Myocyte (in vitro differentiated cells): Measurements from ENCODE around the gene PPP4R4. TPM values are rescaled to one million over a fixed set of nuclear protein-coding genes. Genes with fewer than 3 reads are reported as not detected.
"Not testable (repeated sequence)": the region's sequence is repeated elsewhere in the genome, so short reads cannot be mapped to it uniquely, and the experiment has no call there.

Source experiments
- DNase-seq: peaks from one replicate; pipeline ENCODE4 v3.0.0-alpha.2; 2012; ENCODE audit warnings: low read depth
- total RNA-seq: library from RNA; depleted of rRNA; stranded (reverse); fragments of >200 nt; gene quantifications from 2 replicates; pipeline ENCODE4 v1.2.3, GENCODE V29; 2014

Gene PPP4R4
- total RNA-seq, 1 donor from 2014 or later, result 0.75 TPM

DNA sequence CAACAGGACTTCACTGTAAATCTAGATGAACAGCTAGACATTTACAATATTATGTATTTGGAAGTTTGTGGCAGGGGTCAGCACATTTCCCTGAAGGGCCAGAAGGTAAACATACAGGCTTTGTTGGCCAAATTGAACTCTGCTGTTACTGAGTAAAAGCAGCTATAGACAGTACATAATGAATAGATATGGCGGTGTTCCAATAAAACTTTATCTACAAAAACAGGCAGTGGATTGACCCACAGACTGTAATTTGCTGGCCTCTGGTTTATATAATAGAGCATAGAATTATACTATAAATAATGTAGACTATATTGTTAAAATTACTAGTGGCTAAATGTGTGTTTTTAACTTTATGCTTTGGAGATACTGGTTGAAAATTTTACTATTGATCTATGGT, 93.2 kb downstream of the PPP4R4 start:
- no peak for DNase-seq

DNA sequence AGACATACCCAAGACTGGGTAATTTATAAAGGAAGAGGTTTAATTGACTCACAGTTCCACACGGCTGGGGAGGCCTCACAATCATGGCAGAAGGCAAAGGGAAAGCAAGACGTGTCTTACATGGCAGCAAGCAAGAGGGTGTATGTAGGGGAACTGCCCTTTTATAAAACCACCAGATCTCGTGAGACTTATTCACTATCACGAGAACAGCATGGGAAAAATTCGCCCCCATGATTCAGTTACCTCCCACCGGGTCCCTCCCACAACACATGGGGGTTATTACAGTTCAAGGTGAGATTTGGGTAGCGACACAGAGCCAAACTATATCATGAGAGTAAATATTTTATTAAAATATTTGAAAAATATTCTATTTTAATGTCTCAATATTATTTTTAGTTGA, 94.5 kb downstream of the PPP4R4 start:
- DNase-seq, result not testable (repeated sequence)

GRCh38 chr14:94269156-94269555, 95.0 kb downstream of the PPP4R4 start:
- no peak for DNase-seq

- DNase-seq, result not testable (repeated sequence)
Observed at GRCh38 chr14:94276898-94277561, 102.9 kb downstream of the PPP4R4 start.

DNA sequence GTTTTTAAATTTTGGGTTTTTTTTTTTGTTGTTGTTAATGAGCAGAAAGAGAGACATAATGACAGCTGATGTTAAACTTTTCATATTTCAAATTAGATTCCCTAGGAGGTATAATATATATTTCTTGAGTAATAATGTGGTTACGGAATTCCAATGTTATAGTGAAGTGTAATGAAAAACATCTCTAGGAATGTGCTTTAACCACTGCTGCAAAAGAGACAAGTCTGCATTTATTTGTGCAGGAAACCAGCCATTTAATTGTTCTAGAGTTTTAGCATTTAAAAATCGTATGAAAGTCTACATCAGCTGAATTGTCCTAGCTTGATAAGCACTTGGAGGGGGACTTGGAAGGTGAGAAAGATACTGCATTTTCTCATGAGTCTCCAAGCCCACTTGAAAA, 104.6 kb downstream of the PPP4R4 start:
- DNase-seq, result no peak

- DNase-seq, result no peak
Observed at GRCh38 chr14:94282991-94283723, 109.0 kb downstream of the PPP4R4 start.

DNA sequence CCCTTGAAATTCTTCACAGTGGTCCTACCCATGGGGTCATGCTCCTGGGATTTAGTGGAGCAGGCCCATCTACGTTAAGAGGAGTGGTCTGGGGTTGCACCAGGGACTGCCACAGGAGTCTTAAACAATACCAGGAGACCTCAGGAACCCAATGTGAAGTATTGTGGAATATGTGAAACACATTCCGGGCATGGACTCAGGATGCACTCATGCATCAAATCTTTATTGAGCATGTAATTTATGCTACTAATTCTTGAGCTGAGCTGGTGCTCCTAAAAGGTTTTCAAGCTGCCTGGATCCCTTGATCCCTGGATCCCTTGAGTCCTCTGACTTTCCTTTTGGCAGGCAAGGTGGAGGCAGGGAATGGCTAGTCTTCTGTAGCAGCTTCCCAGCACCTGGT, 110.1 kb downstream of the PPP4R4 start:
- DNase-seq, result no peak

- DNase-seq, result no peak
Observed at GRCh38 chr14:94285158-94285557, 111.0 kb downstream of the PPP4R4 start.

DNA sequence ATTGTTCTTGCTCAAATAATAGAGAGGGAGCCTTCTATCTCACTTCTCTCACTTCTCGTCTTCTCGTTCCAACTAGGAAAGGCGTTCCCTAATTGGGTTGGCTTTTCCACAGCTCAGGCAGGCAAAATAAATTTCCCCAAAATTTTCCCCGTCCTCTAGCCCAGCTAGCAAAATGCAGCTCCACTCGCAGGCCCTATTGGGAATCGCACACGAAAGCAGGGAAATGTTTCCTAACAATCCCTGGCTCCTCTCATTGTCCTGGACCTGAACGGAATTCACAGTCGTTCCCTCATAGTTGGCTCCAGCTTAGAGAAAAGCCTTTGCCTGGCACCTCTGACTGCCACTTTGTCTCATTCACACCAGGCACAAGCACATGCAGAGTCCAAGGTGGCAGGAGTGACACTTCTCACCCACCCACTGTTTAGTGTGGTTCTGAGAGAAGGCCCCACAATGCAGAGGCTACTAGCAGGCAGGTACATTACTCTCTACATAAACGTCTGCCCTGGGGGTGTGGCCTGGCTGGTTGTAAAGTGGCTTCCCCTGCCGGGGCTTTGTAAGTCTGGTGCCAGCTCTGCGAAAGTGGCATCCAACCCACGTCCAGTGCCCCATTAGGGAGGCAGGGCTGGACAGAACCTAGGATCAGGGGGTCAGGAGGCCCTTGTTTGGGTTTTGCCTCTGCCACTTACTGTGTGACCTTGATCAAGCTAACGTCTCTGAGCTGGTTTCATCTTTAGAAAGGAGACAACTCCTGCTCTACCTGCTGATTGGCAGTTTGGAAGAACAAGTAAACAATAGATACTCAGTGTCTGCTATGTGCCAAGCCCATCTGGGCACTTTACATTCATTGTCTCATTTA, 114.7 kb downstream of the PPP4R4 start:
- DNase-seq, result no peak

DNA sequence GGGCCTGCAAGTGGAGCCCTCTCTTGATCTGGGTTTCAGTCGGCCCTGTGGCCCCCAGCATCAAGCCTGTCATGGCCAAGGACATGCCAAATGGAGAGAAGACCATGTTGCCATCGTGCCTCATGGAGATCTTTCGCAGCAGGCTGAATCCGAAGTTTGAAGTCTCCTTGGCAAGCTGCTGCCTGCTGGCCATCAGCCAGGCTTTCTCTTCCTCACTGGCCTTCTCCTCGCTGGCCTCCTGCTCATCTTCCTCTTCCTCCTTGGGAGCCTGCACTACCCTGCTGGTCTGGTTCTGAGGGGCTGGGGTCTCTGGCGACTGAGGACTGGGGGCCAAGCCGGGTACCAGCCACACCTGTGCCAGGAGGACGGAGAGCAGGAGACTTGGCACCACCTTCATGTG, 116.1 kb downstream of the PPP4R4 start:
- no peak for DNase-seq

- no peak for DNase-seq
Observed at GRCh38 chr14:94291159-94291905, 117.2 kb downstream of the PPP4R4 start.

- no peak for DNase-seq
Observed at GRCh38 chr14:94291906-94292525, 117.9 kb downstream of the PPP4R4 start.

DNA sequence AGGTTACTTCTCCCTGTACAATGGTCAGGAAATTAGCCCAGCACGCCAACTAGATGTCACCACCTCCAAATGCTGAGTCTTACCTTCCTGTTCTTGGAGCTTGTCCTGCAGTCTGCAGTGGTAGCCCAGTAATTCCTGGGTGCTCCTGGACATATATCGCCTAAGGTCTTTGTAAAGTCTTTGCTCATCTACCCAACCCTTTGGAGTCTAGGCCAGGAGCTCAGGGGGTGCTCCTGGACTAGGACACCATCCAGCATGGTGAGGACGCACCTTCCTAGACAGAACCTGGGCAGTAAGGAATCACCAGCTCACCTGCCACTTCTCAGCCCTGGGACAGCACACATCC, 118.4 kb downstream of the PPP4R4 start:
- no peak for DNase-seq

GRCh38 chr14:94292872-94293577, 118.9 kb downstream of the PPP4R4 start, which contains the start of gene SERPINA10:
Gene SERPINA10, minus strand, starts transcription at chr14:94293268. Its CDS starts 2,675 bp downstream, at chr14:94290593.
- DNase-seq, result no peak

DNA sequence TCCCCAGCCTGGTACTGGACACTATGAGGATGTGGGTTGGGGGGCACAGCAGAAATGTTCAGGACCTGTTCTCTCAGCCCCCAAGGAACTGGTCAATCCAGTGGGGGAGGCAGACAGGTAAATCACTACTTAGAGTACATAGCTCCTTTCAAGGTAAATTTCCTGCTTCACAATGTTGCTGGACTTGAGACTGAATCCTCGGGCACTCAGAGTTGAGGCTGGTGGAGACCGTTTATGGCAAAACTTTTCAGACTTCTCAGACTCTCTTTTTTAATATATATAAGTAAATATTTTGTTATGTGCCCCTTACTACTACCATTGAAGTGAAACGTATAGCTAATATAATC, 119.4 kb downstream of the PPP4R4 start:
- no peak for DNase-seq

GRCh38 chr14:94295360-94296180, 121.4 kb downstream of the PPP4R4 start:
- no peak for DNase-seq

DNA sequence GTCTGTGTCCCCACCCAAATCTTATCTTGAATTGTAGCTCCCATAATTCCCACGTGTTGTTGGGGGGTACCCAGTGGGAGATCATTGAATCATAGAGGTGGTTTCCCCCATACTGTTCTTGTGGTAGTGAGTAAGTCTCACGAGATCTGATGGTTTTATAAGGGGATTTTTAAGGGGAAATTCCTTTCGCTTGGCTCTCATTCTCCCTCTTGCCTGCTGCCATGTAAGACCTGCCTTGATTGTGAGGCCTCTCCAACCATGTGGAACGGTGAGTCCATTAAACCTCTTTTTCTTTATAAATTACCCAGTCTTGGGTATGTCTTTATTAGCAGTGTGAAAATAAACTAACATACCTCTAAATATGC, 122.0 kb downstream of the PPP4R4 start:
- DNase-seq, result not testable (repeated sequence)

DNA sequence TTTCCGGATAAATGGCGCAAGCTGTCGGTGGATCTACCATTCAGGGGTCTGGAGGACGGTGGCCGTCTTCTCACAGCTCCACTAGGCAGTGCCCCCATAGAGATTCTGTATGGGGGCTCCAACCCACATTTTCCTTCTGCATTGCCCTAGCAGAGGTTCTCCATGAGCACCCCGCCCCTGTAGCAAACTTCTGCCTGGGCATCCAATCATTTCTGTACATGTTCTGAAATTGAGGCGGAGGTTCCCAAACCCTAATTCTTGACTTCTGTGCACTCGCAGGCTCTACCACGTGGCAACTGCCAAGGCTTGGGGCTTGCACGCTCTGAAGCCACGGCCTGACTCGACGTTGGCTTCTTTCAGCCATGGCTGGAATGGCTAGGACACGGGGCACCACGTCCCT, 124.0 kb downstream of the PPP4R4 start:
- DNase-seq, result no peak

- no peak for DNase-seq
Observed at GRCh38 chr14:94303111-94303510, 129.0 kb downstream of the PPP4R4 start.
